Uterus (tissue), 2 donors: ENCODE measurements around the gene EXOC4.

Experiments
- CTCF ChIP-seq, 4 experiments: fragments of 200-600 bp in 2 of 4; fragments of 450-650 bp in 2 of 4; sonication (generic) in 2 of 4; IDR thresholded peaks; one replicate each; pipeline ENCODE4 v1.5.1; 2016 to 2019; ENCODE audit warnings: antibody characterized with exemption in 4 of 4, mild to moderate bottlenecking in 2 of 4, moderate library complexity in 1 of 4
- POLR2A ChIP-seq, 2 donors: fragments of 450-650 bp; IDR thresholded peaks; one replicate each; pipeline ENCODE4 v1.6.1; 2016; ENCODE audit warnings: antibody characterized with exemption in 2 of 2, mild to moderate bottlenecking in 1 of 2, moderate library complexity in 1 of 2

- TF ChIP-seq CTCF (IDR thresholded peaks at IDR 0.05) (no peak), POLR2A (IDR thresholded peaks at IDR 0.05) (no peak)
Observed at GRCh38 chr7:133851411-133851810, 598.5 kb downstream of the EXOC4 start.
